Stimulated activated CD8-positive, alpha-beta memory T cell treated with anti-CD3 and anti-CD28 coated beads, Interleukin-15, amount 100 ng/mL, for 48 hours (primary cell): Measurements from ENCODE around the gene PRR22.
"Not testable (repeated sequence)": the region's sequence is repeated elsewhere in the genome, so short reads cannot be mapped to it uniquely, and the experiment has no call there.

Experiments
- DNase-seq, 2 donors: peaks; one replicate each; pipeline ENCODE4 v3.0.0-alpha.2; 2020; ENCODE audit warnings: low read depth in 2 of 2

PRR22 gene

GRCh38 chr19:5790559-5791520 is 6.3 kb upstream of the PRR22 start, which contains the start of gene DUS3L:
TSS of gene DUS3L (minus strand) at chr19:5791163. CDS start at chr19:5791141, 22 bp downstream.
- DNase-seq, result peak; percentile 92 to 93

GRCh38 chr19:5789886-5790558 is 5.5 kb upstream of the PRR22 start:
- DNase-seq, result no peak

- DNase-seq, result no peak
Measured at GRCh38 chr19:5789351-5789761, 4.8 kb upstream of the PRR22 start.

GRCh38 chr19:5788422-5788821 is 3.9 kb upstream of the PRR22 start:
- DNase-seq, result no peak

- DNase-seq, result no peak
Measured at GRCh38 chr19:5787409-5788182, 3.0 kb upstream of the PRR22 start.

- no peak for DNase-seq
Measured at GRCh38 chr19:5786593-5787408, 2.3 kb upstream of the PRR22 start.

GRCh38 chr19:5785423-5785822 is 877 bp upstream of the PRR22 start:
- DNase-seq, result no peak

- DNase-seq, result no peak
Measured at GRCh38 chr19:5782945-5783919, 1.3 kb downstream of the PRR22 start.

- DNase-seq, result no peak
Measured at GRCh38 chr19:5782322-5782721, 2.2 kb downstream of the PRR22 start.

GRCh38 chr19:5780916-5781315 is 3.6 kb downstream of the PRR22 start:
- DNase-seq, result not testable (repeated sequence)

GRCh38 chr19:5778402-5778801 is 6.1 kb downstream of the PRR22 start:
- DNase-seq, result no peak

- no peak for DNase-seq
Measured at GRCh38 chr19:5775668-5776309, 8.8 kb downstream of the PRR22 start.

GRCh38 chr19:5774921-5775320 is 9.6 kb downstream of the PRR22 start:
- DNase-seq, result no peak

- no peak for DNase-seq
Measured at GRCh38 chr19:5773276-5773675, 11.3 kb downstream of the PRR22 start.

GRCh38 chr19:5772416-5772815 is 12.1 kb downstream of the PRR22 start:
- DNase-seq, result no peak

GRCh38 chr19:5767949-5768348 is 16.6 kb downstream of the PRR22 start:
- DNase-seq, result no peak

GRCh38 chr19:5765220-5765619 is 19.3 kb downstream of the PRR22 start:
- no peak for DNase-seq

GRCh38 chr19:5762608-5763217 is 21.8 kb downstream of the PRR22 start:
- DNase-seq, result no peak

- DNase-seq, result no peak
Measured at GRCh38 chr19:5753743-5754142, 30.8 kb downstream of the PRR22 start.
